Measurements from ENCODE around the gene SCNN1A. TPM values are rescaled to one million over a fixed set of nuclear protein-coding genes. Genes with fewer than 3 reads are reported as not detected.

Gene SCNN1A
- total and polyA plus RNA-seq, 2 donors (not counting 1 experiment from before 2014, with no cell fraction given) = 0.20 TPM; not detected in 1

GRCh38 chr12:6383572-6384498, 8.5 kb upstream of the SCNN1A start, which contains the start of gene LTBR:
Gene LTBR, plus strand, starts transcription at chr12:6384162. Its CDS starts 197 bp downstream, at chr12:6384359.
- intact Hi-C loops (cut with micrococcal nuclease) = no loop called here
- H3K4me2 ChIP-seq (replicated peaks; ENCODE audit: low read depth, low read length, poor library complexity, severe bottlenecking) = peak within 1 kb of the TSS; percentile 83
- H3K27me3 ChIP-seq (replicated peaks in 1 of 4; ENCODE audit: control extremely low read depth in 1 of 4, control insufficient read depth in 3 of 4, insufficient read depth in 4 of 4, low read length in 3 of 4) = peaks cover 0 to 48% (median 20%) of the 10 kb centered on the region in 4 experiments
- H3K27ac Mint-ChIP-seq = no peak within 1 kb of the TSS
- peaks cover 10 to 17% of the 10 kb centered on the region in 2 donors for H3K4me1 ChIP-seq (ENCODE audit: control insufficient read depth in 2 of 2, insufficient read depth in 2 of 2, low read length in 2 of 2)
- TF ChIP-seq CTCF (IDR thresholded peaks at IDR 0.05) (no peak), EZH2 (IDR thresholded peaks at IDR 0.05; ENCODE audit: borderline replicate concordance, insufficient read depth, low read depth, low read length, poor library complexity, severe bottlenecking) (no peak)
- peak; percentile 7 for ATAC-seq (ENCODE audit: low read depth)
- no peaks in the 10 kb centered on the region for H3K9me3 Mint-ChIP-seq (ENCODE audit: insufficient read depth)
- peaks cover 6% of the 10 kb centered on the region for H3K4me1 Mint-ChIP-seq
- WGBS (ENCODE audit: insufficient coverage) = 5% methylated on average over 59 of the region's 62 CpGs
- peak; percentile 51 for DNase-seq
- H2AFZ ChIP-seq (ENCODE audit: insufficient read depth, low read depth, low read length, poor library complexity, severe bottlenecking) = peak within 1 kb of the TSS; percentile 65
- H3K4me3 ChIP-seq (ENCODE audit: control extremely low read depth in 1 of 5, extremely low read depth in 1 of 5, insufficient read depth in 1 of 5, low read depth in 2 of 5, low read length in 4 of 5) = peak within 1 kb of the TSS in 4 of 5 experiments; percentile 17 to 49 (median 42)
- CTCF ChIA-PET = no interaction called here
- H3K27me3 Mint-ChIP-seq = peaks cover 67% of the 10 kb centered on the region
- H3K4me3 Mint-ChIP-seq = peak within 1 kb of the TSS; percentile 68
- H3K9me3 ChIP-seq (ENCODE audit: control extremely low read depth in 1 of 3, control insufficient read depth in 2 of 3, insufficient read depth in 1 of 3, low read length in 2 of 3) = peaks cover 0 to 12% (median 0%) of the 10 kb centered on the region in 3 donors
- H4K20me1 ChIP-seq (ENCODE audit: control insufficient read depth, insufficient read depth, low read length, poor library complexity, severe bottlenecking) = no peaks in the 10 kb centered on the region
- H3K9ac ChIP-seq (ENCODE audit: low read length) = peak within 1 kb of the TSS; percentile 54
- no peaks in the 10 kb centered on the region for H3K36me3 ChIP-seq (replicated peaks in 1 of 2; ENCODE audit: control extremely low read depth in 1 of 2, control insufficient read depth in 1 of 2, extremely low read depth in 1 of 2, insufficient read depth in 2 of 2, low read length in 1 of 2)
- no peaks in the 10 kb centered on the region for H3K79me2 ChIP-seq (ENCODE audit: control insufficient read depth, insufficient read depth, low read length)
- no peak within 1 kb of the TSS for H3K27ac ChIP-seq (ENCODE audit: low read length in 2 of 2)
- POLR2A ChIA-PET = no interaction called here

- no peak overlapping the region for H2AFZ ChIP-seq (ENCODE audit: insufficient read depth, low read depth, low read length, poor library complexity, severe bottlenecking)
- no peak overlapping the region for H3K27ac Mint-ChIP-seq
- ATAC-seq (ENCODE audit: low read depth) = no peak
- H3K4me3 Mint-ChIP-seq = peak overlapping the region; percentile 68
- H3K4me1 ChIP-seq (ENCODE audit: control insufficient read depth in 2 of 2, insufficient read depth in 2 of 2, low read length in 2 of 2) = peaks cover 10 to 17% of the 10 kb centered on the region in 2 donors
- H3K79me2 ChIP-seq (ENCODE audit: control insufficient read depth, insufficient read depth, low read length) = no peaks in the 10 kb centered on the region
- peaks cover 0 to 48% (median 20%) of the 10 kb centered on the region in 4 experiments for H3K27me3 ChIP-seq (replicated peaks in 1 of 4; ENCODE audit: control extremely low read depth in 1 of 4, control insufficient read depth in 3 of 4, insufficient read depth in 4 of 4, low read length in 3 of 4)
- no peaks in the 10 kb centered on the region for H3K36me3 ChIP-seq (replicated peaks in 1 of 2; ENCODE audit: control extremely low read depth in 1 of 2, control insufficient read depth in 1 of 2, extremely low read depth in 1 of 2, insufficient read depth in 2 of 2, low read length in 1 of 2)
- TF ChIP-seq EZH2 (IDR thresholded peaks at IDR 0.05; ENCODE audit: borderline replicate concordance, insufficient read depth, low read depth, low read length, poor library complexity, severe bottlenecking) (no peak), CTCF (IDR thresholded peaks at IDR 0.05) (no peak)
- 93% methylated on average over 2 of the region's 6 CpGs for WGBS (ENCODE audit: insufficient coverage)
- no peak overlapping the region for H3K27ac ChIP-seq (ENCODE audit: low read length in 2 of 2)
- H3K9me3 ChIP-seq (ENCODE audit: control extremely low read depth in 1 of 3, control insufficient read depth in 2 of 3, insufficient read depth in 1 of 3, low read length in 2 of 3) = peaks cover 0 to 12% (median 0%) of the 10 kb centered on the region in 3 donors
- H3K4me2 ChIP-seq (replicated peaks; ENCODE audit: low read depth, low read length, poor library complexity, severe bottlenecking) = no peak overlapping the region
- H3K4me1 Mint-ChIP-seq = peaks cover 6% of the 10 kb centered on the region
- no peaks in the 10 kb centered on the region for H4K20me1 ChIP-seq (ENCODE audit: control insufficient read depth, insufficient read depth, low read length, poor library complexity, severe bottlenecking)
- ChIA-PET POLR2A (no interaction called here), CTCF (no interaction called here)
- DNase-seq = no peak
- H3K9ac ChIP-seq (ENCODE audit: low read length) = no peak overlapping the region
- H3K4me3 ChIP-seq (ENCODE audit: control extremely low read depth in 1 of 5, extremely low read depth in 1 of 5, insufficient read depth in 1 of 5, low read depth in 2 of 5, low read length in 4 of 5) = no peak overlapping the region
- intact Hi-C loops (cut with micrococcal nuclease) = no loop called here
- H3K9me3 Mint-ChIP-seq (ENCODE audit: insufficient read depth) = no peaks in the 10 kb centered on the region
- peaks cover 59% of the 10 kb centered on the region for H3K27me3 Mint-ChIP-seq
These were observed 7.6 kb upstream of the SCNN1A start for GRCh38 chr12:6382982-6383381.

All from B cell (primary cell).